Mucosa of rectum (tissue), 2 donors: ENCODE results near the gene PML.

Experiments
- H3K27ac ChIP-seq, 2 donors: one replicate each; pipeline ENCODE4 v1.7.0; 2013; ENCODE audit warnings: inconsistent platforms in 2 of 2, low read depth in 2 of 2, low read length in 2 of 2
- H3K27me3 ChIP-seq, 2 donors: one replicate each; pipeline ENCODE4 v1.7.0; 2013; ENCODE audit warnings: low read length in 2 of 2; ENCODE audit not compliant: control insufficient read depth in 2 of 2, insufficient read depth in 2 of 2
- H3K36me3 ChIP-seq, 2 donors: one replicate each; pipeline ENCODE4 v1.7.0; 2013; ENCODE audit warnings: low read length in 2 of 2; ENCODE audit not compliant: control insufficient read depth in 2 of 2, insufficient read depth in 2 of 2
- H3K4me1 ChIP-seq, 2 donors: one replicate each; pipeline ENCODE4 v1.7.0; 2013; ENCODE audit warnings: low read length in 2 of 2, mild to moderate bottlenecking in 1 of 2; ENCODE audit not compliant: control insufficient read depth in 2 of 2, insufficient read depth in 2 of 2
- H3K4me3 ChIP-seq, 2 donors: one replicate each; pipeline ENCODE4 v1.7.0; 2013; ENCODE audit warnings: low read length in 2 of 2
- H3K9ac ChIP-seq, 2 donors: one replicate each; pipeline ENCODE4 v1.7.0; 2013; ENCODE audit warnings: low read length in 2 of 2, low read depth in 1 of 2, mild to moderate bottlenecking in 1 of 2
- H3K9me3 ChIP-seq, 2 donors: one replicate each; pipeline ENCODE4 v1.7.0; 2013; ENCODE audit warnings: low read length in 2 of 2; ENCODE audit not compliant: control insufficient read depth in 2 of 2
- donor health status: healthy.
- donor health status: Normal muscosa, but diverticular disease.

PML gene

DNA sequence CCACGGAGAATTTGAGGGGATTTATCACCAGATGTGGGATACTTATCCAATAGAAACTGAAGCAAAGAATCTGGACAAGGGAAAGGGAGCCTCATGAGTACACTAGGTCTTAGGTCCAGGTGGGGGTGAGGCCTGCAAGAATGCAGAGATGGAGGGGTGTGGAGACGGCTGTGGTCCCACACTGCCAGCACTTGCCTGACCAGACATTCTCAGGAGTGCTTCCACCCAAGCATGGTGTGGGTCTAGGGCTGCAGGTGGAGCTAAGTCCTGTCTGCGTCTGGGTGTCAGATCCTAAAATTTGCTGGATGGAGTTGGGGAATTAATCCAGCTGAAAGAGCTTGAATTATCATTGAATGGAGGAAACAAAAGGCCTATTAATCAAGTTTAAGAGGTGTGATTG is 14.4 kb downstream of the PML start:
- H3K9me3 ChIP-seq: no peaks in the 10 kb centered on the region
- peaks cover 19 to 25% of the 10 kb centered on the region in 2 donors for H3K4me1 ChIP-seq
- no peak overlapping the region for H3K9ac ChIP-seq
- H3K27ac ChIP-seq: no peak overlapping the region
- no peak overlapping the region for H3K4me3 ChIP-seq
- no peaks in the 10 kb centered on the region for H3K27me3 ChIP-seq
- peaks cover 0 to 5% of the 10 kb centered on the region in 2 donors for H3K36me3 ChIP-seq

DNA sequence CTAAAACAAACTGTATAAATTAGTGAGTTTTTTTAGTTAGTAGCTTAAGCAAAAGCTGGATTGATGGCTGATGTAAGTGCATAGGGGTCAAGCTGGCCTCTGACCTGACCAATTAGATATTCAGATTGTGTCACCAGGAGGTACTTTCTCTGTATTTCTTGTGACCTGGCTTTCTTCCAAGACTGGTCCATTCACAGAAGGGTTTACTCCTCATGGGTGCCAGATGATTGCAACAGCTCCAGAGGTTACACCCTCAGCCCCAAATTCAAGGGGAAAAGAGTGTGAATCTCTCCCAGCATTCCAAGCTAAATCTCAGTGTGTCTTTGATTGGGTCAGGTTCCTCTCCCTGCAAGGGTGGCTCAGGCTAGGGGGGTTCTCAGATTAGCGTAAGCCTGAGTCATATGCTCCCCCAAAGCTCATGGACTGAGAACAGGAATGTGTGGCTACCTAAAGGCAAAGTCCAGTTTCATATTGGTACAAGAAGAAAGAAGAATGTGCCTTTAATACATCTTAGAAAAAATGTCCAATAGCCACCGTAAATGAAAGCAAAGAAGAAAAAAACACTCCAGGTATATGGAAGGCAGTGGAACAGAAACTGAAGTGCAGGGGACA is 16.5 kb downstream of the PML start:
- peak overlapping the region; percentile 38 to 56 for H3K27ac ChIP-seq
- peaks cover 0 to 5% of the 10 kb centered on the region in 2 donors for H3K36me3 ChIP-seq
- peak overlapping the region in 1 of 2 donors; percentile 21 for H3K4me3 ChIP-seq
- no peaks in the 10 kb centered on the region for H3K9me3 ChIP-seq
- no peaks in the 10 kb centered on the region for H3K27me3 ChIP-seq
- peaks cover 19 to 25% of the 10 kb centered on the region in 2 donors for H3K4me1 ChIP-seq
- H3K9ac ChIP-seq: no peak overlapping the region

DNA sequence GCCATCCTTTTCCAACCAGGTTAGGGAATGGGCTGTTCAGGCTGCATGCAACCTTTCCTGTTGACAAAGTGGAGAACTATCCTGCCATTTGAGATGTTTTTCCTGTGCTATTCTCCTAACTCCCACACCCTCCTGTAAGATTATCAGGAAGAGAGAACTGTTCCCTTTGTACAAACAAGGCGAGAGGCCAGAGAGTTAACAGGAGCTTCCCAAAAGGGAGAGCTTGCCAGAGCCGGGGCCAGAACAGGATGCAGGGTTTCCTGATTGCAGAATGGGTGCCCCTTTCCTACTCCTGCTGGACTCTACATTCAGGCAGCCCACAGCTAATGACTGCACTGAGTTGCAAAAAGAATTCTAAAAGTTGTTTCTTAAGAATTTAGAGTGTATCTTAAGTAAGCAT is 17.1 kb downstream of the PML start:
- H3K9ac ChIP-seq: no peak overlapping the region
- H3K4me3 ChIP-seq: peak overlapping the region in 1 of 2 donors; percentile 21
- no peaks in the 10 kb centered on the region for H3K27me3 ChIP-seq
- peaks cover 0 to 5% of the 10 kb centered on the region in 2 donors for H3K36me3 ChIP-seq
- H3K4me1 ChIP-seq: peaks cover 19 to 25% of the 10 kb centered on the region in 2 donors
- no peaks in the 10 kb centered on the region for H3K9me3 ChIP-seq
- H3K27ac ChIP-seq: peak overlapping the region; percentile 38 to 56

DNA sequence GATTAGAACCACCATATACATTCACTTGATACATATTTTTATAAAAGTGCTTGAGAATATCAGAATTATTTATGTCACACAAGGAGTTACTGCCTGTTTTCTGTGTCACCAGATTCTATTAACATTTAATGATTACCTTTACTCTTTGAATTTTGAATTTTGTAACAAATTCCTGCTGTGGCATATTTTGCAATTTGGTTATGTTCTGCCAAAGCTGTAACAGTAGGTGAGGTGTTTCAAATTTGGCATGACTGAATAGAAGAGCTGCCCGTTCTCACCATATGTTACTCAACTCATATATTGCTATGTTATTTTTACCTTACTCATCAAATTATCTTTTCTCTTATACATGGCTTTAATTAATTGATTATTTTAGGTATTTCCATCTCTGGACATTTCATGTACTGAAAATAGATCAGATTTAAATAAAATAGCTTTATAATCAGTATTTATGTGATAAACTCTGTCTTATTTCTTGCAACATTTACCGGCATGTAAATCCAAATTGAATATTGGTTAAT is 18.9 kb downstream of the PML start:
- peaks cover 12% of the 10 kb centered on the region in 2 donors for H3K4me1 ChIP-seq
- no peaks in the 10 kb centered on the region for H3K27me3 ChIP-seq

DNA sequence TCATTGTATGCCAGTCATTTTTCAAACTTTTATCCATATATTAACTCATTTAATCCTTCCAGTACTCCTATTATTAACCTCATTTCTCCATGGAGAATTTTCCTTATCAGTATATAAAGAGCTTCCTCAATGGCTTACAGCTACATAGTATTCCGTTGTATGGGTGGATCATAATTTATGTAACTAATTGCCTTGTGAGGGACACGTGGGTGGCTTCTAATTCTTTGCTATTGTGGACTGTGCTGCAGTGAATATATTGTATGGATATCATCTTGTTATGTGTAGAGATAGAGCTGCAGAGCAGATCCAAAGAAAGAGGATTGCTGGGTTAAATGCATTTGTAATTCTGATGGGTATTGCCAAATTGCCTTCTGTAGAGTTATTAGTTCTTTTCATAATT is 25.2 kb downstream of the PML start:
- Histone ChIP-seq H3K4me1 (no peaks in the 10 kb centered on the region), H3K36me3 (peaks cover 21 to 23% of the 10 kb centered on the region in 2 donors)

More for the DNA sequence above, 18.9 kb downstream of the PML start:
- H3K4me3 ChIP-seq: no peak overlapping the region
- peaks cover 0 to 7% of the 10 kb centered on the region in 2 donors for H3K36me3 ChIP-seq
- H3K9me3 ChIP-seq: no peaks in the 10 kb centered on the region
- no peak overlapping the region for H3K9ac ChIP-seq
- no peak overlapping the region for H3K27ac ChIP-seq

DNA sequence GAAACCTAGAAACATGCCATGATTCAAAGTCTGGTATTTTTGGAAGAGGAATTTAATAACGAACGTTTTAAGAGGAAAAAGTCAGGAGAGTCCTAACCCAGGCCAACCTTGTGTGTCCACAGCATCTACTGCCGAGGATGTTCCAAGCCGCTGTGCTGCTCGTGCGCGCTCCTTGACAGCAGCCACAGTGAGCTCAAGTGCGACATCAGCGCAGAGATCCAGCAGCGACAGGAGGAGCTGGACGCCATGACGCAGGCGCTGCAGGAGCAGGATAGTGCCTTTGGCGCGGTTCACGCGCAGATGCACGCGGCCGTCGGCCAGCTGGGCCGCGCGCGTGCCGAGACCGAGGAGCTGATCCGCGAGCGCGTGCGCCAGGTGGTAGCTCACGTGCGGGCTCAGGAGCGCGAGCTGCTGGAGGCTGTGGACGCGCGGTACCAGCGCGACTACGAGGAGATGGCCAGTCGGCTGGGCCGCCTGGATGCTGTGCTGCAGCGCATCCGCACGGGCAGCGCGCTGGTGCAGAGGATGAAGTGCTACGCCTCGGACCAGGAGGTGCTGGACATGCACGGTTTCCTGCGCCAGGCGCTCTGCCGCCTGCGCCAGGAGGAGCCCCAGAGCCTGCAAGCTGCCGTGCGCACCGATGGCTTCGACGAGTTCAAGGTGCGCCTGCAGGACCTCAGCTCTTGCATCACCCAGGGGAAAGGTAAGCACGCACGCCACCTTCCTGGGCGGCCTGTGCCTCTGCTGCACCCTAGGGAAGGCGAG is 28.4 kb downstream of the PML start:
- Histone ChIP-seq H3K36me3 (peaks cover 32 to 42% of the 10 kb centered on the region in 2 donors), H3K9ac (no peak overlapping the region), H3K27me3 (no peaks in the 10 kb centered on the region), H3K4me1 (no peaks in the 10 kb centered on the region), H3K4me3 (no peak overlapping the region), H3K9me3 (no peaks in the 10 kb centered on the region), H3K27ac (no peak overlapping the region)

More for the DNA sequence above, 25.2 kb downstream of the PML start:
- H3K4me3 ChIP-seq: no peak overlapping the region
- H3K9me3 ChIP-seq: no peaks in the 10 kb centered on the region
- H3K27me3 ChIP-seq: no peaks in the 10 kb centered on the region
- no peak overlapping the region for H3K27ac ChIP-seq
- H3K9ac ChIP-seq: no peak overlapping the region

DNA sequence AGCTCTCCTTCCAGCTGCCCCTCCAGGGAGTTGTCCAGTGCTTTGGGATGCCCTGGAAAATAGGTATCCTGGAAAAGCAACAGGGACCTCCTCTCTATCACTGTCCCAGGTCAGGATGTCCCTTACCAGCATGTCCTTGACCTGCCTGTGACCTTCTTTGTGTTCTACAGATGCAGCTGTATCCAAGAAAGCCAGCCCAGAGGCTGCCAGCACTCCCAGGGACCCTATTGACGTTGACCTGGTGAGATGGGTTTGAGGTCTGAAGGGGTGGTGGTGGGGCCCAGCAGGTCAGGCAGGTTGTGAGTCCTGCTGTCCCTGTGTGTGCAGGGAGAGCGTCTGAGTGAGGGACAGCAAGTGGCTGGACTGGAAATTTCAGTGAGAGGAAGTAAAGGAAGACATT is 30.2 kb downstream of the PML start:
- Histone ChIP-seq H3K27ac (no peak overlapping the region), H3K36me3 (peaks cover 33 to 42% of the 10 kb centered on the region in 2 donors), H3K27me3 (no peaks in the 10 kb centered on the region), H3K9ac (no peak overlapping the region), H3K9me3 (no peaks in the 10 kb centered on the region), H3K4me1 (no peaks in the 10 kb centered on the region), H3K4me3 (no peak overlapping the region)

DNA sequence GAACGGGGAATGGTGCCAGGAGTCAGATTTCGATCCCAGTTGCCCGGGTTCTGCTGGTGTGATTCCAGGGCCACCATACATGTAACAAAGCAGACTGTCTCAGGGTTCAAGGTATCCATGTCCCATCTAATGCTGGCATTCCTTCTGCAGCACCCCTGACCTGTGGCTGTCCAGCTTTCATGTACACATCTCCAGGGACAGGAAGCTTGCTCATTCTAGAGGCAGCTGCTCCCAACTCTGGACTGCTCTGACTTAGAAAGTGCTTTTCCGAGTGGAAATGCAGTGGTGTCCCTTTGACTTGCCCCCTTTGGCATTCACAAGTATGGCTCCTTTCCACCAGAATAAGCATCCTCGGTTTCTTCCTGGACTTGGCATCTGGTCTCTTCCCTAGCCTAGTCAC is 30.9 kb downstream of the PML start:
- no peaks in the 10 kb centered on the region for H3K4me1 ChIP-seq
- peaks cover 37 to 46% of the 10 kb centered on the region in 2 donors for H3K36me3 ChIP-seq
- no peak overlapping the region for H3K27ac ChIP-seq

DNA sequence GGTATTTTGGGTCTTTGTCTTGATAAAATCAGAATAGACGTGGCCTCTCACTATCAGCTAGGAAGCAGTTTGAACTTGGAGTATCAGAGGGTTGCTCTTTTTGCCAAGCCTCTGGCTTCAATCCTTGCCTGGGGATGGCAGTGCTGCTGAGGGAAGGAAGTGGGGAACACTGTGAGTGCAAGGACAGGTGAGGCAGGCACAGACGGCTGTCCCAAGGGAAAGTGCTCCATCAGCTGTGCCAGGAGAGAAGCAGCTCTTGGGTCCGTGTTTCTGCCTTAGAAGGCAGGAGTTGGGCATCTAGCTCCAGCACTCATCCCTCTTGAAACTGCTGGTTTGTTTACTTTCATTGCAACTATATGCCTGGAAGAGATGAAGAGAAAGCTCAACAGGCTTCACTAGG is 33.2 kb downstream of the PML start:
- no peaks in the 10 kb centered on the region for H3K4me1 ChIP-seq
- H3K27ac ChIP-seq: no peak overlapping the region
- peaks cover 34 to 46% of the 10 kb centered on the region in 2 donors for H3K36me3 ChIP-seq
- H3K9ac ChIP-seq: no peak overlapping the region
- H3K9me3 ChIP-seq: no peaks in the 10 kb centered on the region
- H3K4me3 ChIP-seq: no peak overlapping the region
- no peaks in the 10 kb centered on the region for H3K27me3 ChIP-seq

More for the DNA sequence above, 30.9 kb downstream of the PML start:
- no peak overlapping the region for H3K4me3 ChIP-seq
- no peaks in the 10 kb centered on the region for H3K9me3 ChIP-seq
- H3K9ac ChIP-seq: no peak overlapping the region
- no peaks in the 10 kb centered on the region for H3K27me3 ChIP-seq

DNA sequence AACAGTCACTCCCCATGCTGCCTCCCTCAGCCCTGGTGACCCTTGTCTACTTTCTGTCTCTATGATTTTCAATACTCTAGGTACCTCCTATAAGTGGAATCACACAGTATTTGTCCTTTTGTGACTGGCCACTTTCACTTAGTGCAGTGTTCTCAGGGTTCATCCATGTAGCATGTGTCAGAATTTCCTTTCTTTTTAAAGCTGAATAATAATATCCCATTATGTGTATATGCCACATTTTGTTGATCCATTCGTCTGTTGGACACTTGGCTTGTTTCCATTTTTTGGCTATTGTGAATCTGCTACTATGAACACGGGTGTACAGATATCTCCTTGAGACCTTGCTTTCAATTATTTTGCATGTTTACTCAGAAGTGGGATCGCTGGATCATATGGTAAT is 34.1 kb downstream of the PML start:
- Histone ChIP-seq H3K9ac (no peak overlapping the region), H3K36me3 (peaks cover 32 to 45% of the 10 kb centered on the region in 2 donors), H3K9me3 (no peaks in the 10 kb centered on the region), H3K4me1 (no peaks in the 10 kb centered on the region), H3K27me3 (no peaks in the 10 kb centered on the region), H3K27ac (no peak overlapping the region), H3K4me3 (no peak overlapping the region)
